HepG2 (cell line): ENCODE measurements around the gene NCOA6. TPM values are rescaled to one million over a fixed set of nuclear protein-coding genes. Genes with fewer than 3 reads are reported as not detected.

Experiments
- ATF7-NPFF ChIP-seq: sonication (generic); formaldehyde crosslinking; IDR thresholded peaks from 2 replicates; pipeline ENCODE4 v1.8.1; 2023; ENCODE audit warnings: mild to moderate bottlenecking, low read depth, missing genetic modification reagents, moderate library complexity
- BORCS8-MEF2B ChIP-seq: sonication (generic); formaldehyde crosslinking; IDR thresholded peaks from 2 replicates; pipeline ENCODE4 v1.8.0; 2022; ENCODE audit warnings: mild to moderate bottlenecking, missing genetic modification reagents
- CCDC6 ChIP-seq: sonication (generic); formaldehyde crosslinking; IDR thresholded peaks from 2 replicates; pipeline ENCODE4 v1.8.1; 2022; ENCODE audit warnings: mild to moderate bottlenecking, missing genetic modification reagents, moderate library complexity
- JUN ChIP-seq: sonication (generic); formaldehyde crosslinking; IDR thresholded peaks from 2 replicates; pipeline ENCODE4 v1.4.0; 2020; ENCODE audit warnings: mild to moderate bottlenecking, missing genetic modification reagents
- LRRFIP1 ChIP-seq: sonication (generic); formaldehyde crosslinking; conservative IDR thresholded peaks from 2 replicates; pipeline ENCODE4 v1.4.0; 2020; ENCODE audit warnings: missing genetic modification reagents
- MATR3 ChIP-seq: sonication (generic); formaldehyde crosslinking; IDR thresholded peaks from 2 replicates; pipeline ENCODE4 v1.4.0; 2020; ENCODE audit warnings: missing genetic modification reagents
- MNT ChIP-seq: fragments of 450-650 bp; IDR thresholded peaks from 2 replicates; pipeline ENCODE4 v1.6.1; 2016
- NCOR1 ChIP-seq: fragments of 200-600 bp; sonication (generic); IDR thresholded peaks from 2 replicates; pipeline ENCODE4 v1.7.0; 2017; ENCODE audit warnings: antibody characterized with exemption, low read length, borderline replicate concordance
- RBAK ChIP-seq: sonication (generic); formaldehyde crosslinking; IDR thresholded peaks from 2 replicates; pipeline ENCODE4 v1.5.1; 2020; ENCODE audit warnings: mild to moderate bottlenecking, missing genetic modification reagents
- RBM39 ChIP-seq: fragments of 200-400 bp; formaldehyde crosslinking; IDR thresholded peaks from one replicate; pipeline ENCODE4 v1.6.1; 2018; ENCODE audit warnings: antibody characterized with exemption, mild to moderate bottlenecking, low read depth, low read length; ENCODE audit not compliant: poor library complexity, severe bottlenecking
- RXRA ChIP-seq: sonication (generic); formaldehyde crosslinking; IDR thresholded peaks from 2 replicates; pipeline ENCODE4 v1.5.1; 2020; ENCODE audit warnings: missing genetic modification reagents
- SMAD1 ChIP-seq: sonication (generic); formaldehyde crosslinking; IDR thresholded peaks from 2 replicates; pipeline ENCODE4 v1.4.0; 2020; ENCODE audit warnings: missing genetic modification reagents, low read depth, mild to moderate bottlenecking, borderline replicate concordance
- ZC3H13 ChIP-seq: sonication (generic); formaldehyde crosslinking; IDR thresholded peaks from 2 replicates; pipeline ENCODE4 v1.8.1; 2023; ENCODE audit warnings: mild to moderate bottlenecking, missing genetic modification reagents, moderate library complexity
- ZNF160 ChIP-seq: sonication (generic); formaldehyde crosslinking; IDR thresholded peaks from 2 replicates; pipeline ENCODE4 v1.8.0; 2022; ENCODE audit warnings: mild to moderate bottlenecking, inconsistent platforms, missing genetic modification reagents
- ZNF256 ChIP-seq: sonication (generic); formaldehyde crosslinking; conservative IDR thresholded peaks from 2 replicates; pipeline ENCODE4 v1.4.0; 2020; ENCODE audit warnings: missing genetic modification reagents
- ZNF772 ChIP-seq: sonication (generic); formaldehyde crosslinking; IDR thresholded peaks from 2 replicates; pipeline ENCODE4 v1.5.0; 2020; ENCODE audit warnings: mild to moderate bottlenecking, missing genetic modification reagents
- ZSCAN9 ChIP-seq: IDR thresholded peaks from 2 replicates; pipeline ENCODE4 v1.6.1; 2016; ENCODE audit warnings: borderline replicate concordance
- polyA plus RNA-seq, 8 experiments: library from polyadenylated mRNA; depleted of rRNA in 3 of 8; stranded (reverse) in 7 of 8; unstranded in 1 of 8; fragments of >200 nt; fragmentation: Illumina TruSeq in 4 of 8; extraction: Trizol in 4 of 8; gene quantifications; 2 replicates each; pipeline versions ENCODE4 v1.2.1 to v1.2.3, GENCODE V29; 2011 to 2016; ENCODE audit warnings: low read depth in 4 of 8, missing spikeins in 1 of 8, mixed read lengths in 1 of 8; ENCODE audit not compliant: insufficient read depth in 1 of 8
- total RNA-seq, 5 experiments: library from RNA; depleted of rRNA; stranded (reverse); fragments of >200 nt; fragmentation: Illumina TruSeq; extraction: Trizol; gene quantifications; 2 replicates each; pipeline ENCODE4 v1.2.3, GENCODE V29; 2016; ENCODE audit warnings: low read depth in 1 of 5
- TF ChIP-seq, protein P1 (sequence below): sonication (generic); formaldehyde crosslinking; IDR thresholded peaks from 2 replicates; pipeline ENCODE4 v1.5.1; 2020; ENCODE audit warnings: missing genetic modification reagents, mild to moderate bottlenecking, borderline replicate concordance

Gene NCOA6
- total and polyA plus RNA-seq, 2 of the 13 experiments (the other 11 are each of a cell fraction or from before 2014, with no cell fraction given) = 11.2 to 29.3 TPM

GRCh38 chr20:34703424-34704176, 121.9 kb downstream of the NCOA6 start (continued):
- TF ChIP-seq MNT = 0 out of 2 replicates have a peak, but pooled peaks have one; percentile 21
- TF ChIP-seq BORCS8-MEF2B = peak; percentile 76
- TF ChIP-seq ZSCAN9 = peak; percentile 51; the same call in 1 of the 2 replicates
- TF ChIP-seq ZNF256 (CRISPR knock-in tag) = no peak
- TF ChIP-seq NCOR1 = no peak
- TF ChIP-seq ZNF772 (CRISPR knock-in tag) = peak; percentile 88
- TF ChIP-seq ZNF160 (CRISPR knock-in tag) = no peak
- TF ChIP-seq LRRFIP1 (CRISPR knock-in tag) = no peak
- TF ChIP-seq, protein P1, sequence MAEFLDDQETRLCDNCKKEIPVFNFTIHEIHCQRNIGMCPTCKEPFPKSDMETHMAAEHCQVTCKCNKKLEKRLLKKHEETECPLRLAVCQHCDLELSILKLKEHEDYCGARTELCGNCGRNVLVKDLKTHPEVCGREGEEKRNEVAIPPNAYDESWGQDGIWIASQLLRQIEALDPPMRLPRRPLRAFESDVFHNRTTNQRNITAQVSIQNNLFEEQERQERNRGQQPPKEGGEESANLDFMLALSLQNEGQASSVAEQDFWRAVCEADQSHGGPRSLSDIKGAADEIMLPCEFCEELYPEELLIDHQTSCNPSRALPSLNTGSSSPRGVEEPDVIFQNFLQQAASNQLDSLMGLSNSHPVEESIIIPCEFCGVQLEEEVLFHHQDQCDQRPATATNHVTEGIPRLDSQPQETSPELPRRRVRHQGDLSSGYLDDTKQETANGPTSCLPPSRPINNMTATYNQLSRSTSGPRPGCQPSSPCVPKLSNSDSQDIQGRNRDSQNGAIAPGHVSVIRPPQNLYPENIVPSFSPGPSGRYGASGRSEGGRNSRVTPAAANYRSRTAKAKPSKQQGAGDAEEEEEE (CRISPR knock-in tag) = no peak
- TF ChIP-seq RBAK (CRISPR knock-in tag) = peak; percentile 86
- 0 out of 2 replicates have a peak, but pooled peaks have one; percentile 33 for TF ChIP-seq CCDC6 (CRISPR knock-in tag)
- no peak; the same call in 1 of the 2 replicates for TF ChIP-seq SMAD1 (CRISPR knock-in tag)
- TF ChIP-seq JUN = no peak
- peak; percentile 29; the same call in 1 of the 2 replicates for TF ChIP-seq RXRA (CRISPR knock-in tag)
- peak; percentile 16; the same call in 1 of the 2 replicates for TF ChIP-seq ATF7-NPFF (CRISPR knock-in tag)
- no peak for TF ChIP-seq RBM39
- no peak for TF ChIP-seq ZC3H13 (CRISPR knock-in tag)
- no peak for TF ChIP-seq MATR3 (CRISPR knock-in tag)
